Transverse colon (tissue), 4 donors: Measurements from ENCODE around the gene SEC14L1. TPM values are rescaled to one million over a fixed set of nuclear protein-coding genes. Genes with fewer than 3 reads are reported as not detected.

ENCODE experiments used
- DNase-seq: peaks from one replicate; pipeline ENCODE4 v3.0.0-alpha.2; 2019
- H3K27ac ChIP-seq, 4 donors: fragments of 200-600 bp; sonication (generic); 2 replicates each; pipeline ENCODE4 v1.5.1; 2016 to 2018; ENCODE audit warnings: inconsistent platforms in 4 of 4
- H3K27me3 ChIP-seq: fragments of 200-600 bp; sonication (generic); 2 replicates; pipeline ENCODE4 v1.5.1; 2017; ENCODE audit warnings: inconsistent platforms
- H3K36me3 ChIP-seq, 4 donors: fragments of 200-600 bp; sonication (generic); 2 replicates each; pipeline ENCODE4 v1.5.1; 2017 to 2019; ENCODE audit warnings: inconsistent platforms in 4 of 4
- H3K4me1 ChIP-seq, 4 donors: fragments of 200-600 bp; sonication (generic); 2 replicates each; pipeline ENCODE4 v1.5.1; 2017 to 2020; ENCODE audit warnings: inconsistent platforms in 4 of 4
- H3K4me3 ChIP-seq, 4 donors: fragments of 200-600 bp; sonication (generic); 1 replicate in 1 of 4; 2 replicates in 3 of 4; pipeline versions ENCODE4 v1.5.1 to v1.6.1; 2017 to 2019; ENCODE audit warnings: inconsistent platforms in 4 of 4
- H3K9me3 ChIP-seq, 2 donors: fragments of 200-600 bp; sonication (generic); 2 replicates each; pipeline ENCODE4 v1.5.1; 2017 to 2019; ENCODE audit warnings: inconsistent platforms in 2 of 2
- EP300 ChIP-seq: sonication (generic); formaldehyde crosslinking; IDR thresholded peaks from one replicate; pipeline ENCODE4 v1.6.1; 2017; ENCODE audit warnings: antibody characterized with exemption, low read depth
- POLR2A ChIP-seq: fragments of 450-650 bp; IDR thresholded peaks from one replicate; pipeline ENCODE4 v1.6.1; 2016; ENCODE audit warnings: antibody characterized with exemption, mild to moderate bottlenecking, moderate library complexity
- POLR2AphosphoS5 ChIP-seq, 3 donors: sonication (generic); formaldehyde crosslinking; IDR thresholded peaks; one replicate each; pipeline ENCODE4 v1.6.1; 2016; ENCODE audit warnings: antibody characterized with exemption in 3 of 3
- WGBS, 2 donors: methylation state at CpG; one replicate each; pipeline ENCODE4 v1.1.5; 2018; ENCODE audit warnings: low coverage in 1 of 2; 5-methylcytosine and 5-hydroxymethylcytosine counted together
- in situ Hi-C, 4 donors: fragments of 200-750 bp; cut with MboI; loops; one replicate each; pipeline versions ENCODE4 v1.15.0 to v1.15.1; 2017; ENCODE audit warnings: low sequenced_read_pairs in 3 of 4, low pct_ligation_motif_present in 1 of 4, low pct_unique_long_range_greater_than_20kb in 1 of 4
- intact Hi-C: fragments of 100-400 bp; cut with DNase I; formaldehyde crosslinking; loops from one replicate; pipeline ENCODE4 v1.15.1; 2023; ENCODE audit warnings: low total_unique reads
- total RNA-seq, 4 donors: library from RNA; depleted of rRNA; stranded (reverse); fragments of >200 nt; gene quantifications; one replicate each; pipeline ENCODE4 v1.1.0, GENCODE V29; 2016
- TF ChIP-seq, protein P1 (sequence below), 5 experiments: fragments of 200-600 bp in 3 of 5; fragments of 450-650 bp in 2 of 5; sonication (generic) in 3 of 5; IDR thresholded peaks; 1 replicate in 2 of 5; 2 replicates in 3 of 5; pipeline ENCODE4 v1.5.1; 2016 to 2017; ENCODE audit warnings: antibody characterized with exemption in 5 of 5, inconsistent platforms in 3 of 5, mild to moderate bottlenecking in 2 of 5, moderate library complexity in 1 of 5

The SEC14L1 gene
- total RNA-seq, 4 donors from 2014 or later, result 16.8 to 34.6 (median 23.8) TPM

DNA sequence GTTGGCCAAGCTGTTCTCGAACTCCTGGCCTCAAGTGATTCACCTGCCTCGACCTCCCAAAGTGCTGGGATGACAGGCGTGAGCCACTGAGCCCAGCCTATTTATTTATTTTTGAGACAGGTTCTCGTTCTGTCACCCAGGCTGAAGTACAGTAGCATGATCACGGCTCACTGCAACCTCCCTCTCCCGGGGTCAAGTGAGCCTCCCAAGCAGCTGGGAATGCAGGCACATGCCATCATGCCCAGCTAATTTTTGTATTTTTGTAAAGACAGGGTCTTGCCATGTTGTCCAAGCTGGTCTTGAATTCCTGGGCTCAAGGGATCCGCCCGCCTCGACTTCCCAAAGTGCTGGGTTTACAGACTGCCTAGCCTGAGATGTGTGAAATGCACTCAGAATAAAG, 10.2 kb upstream of the SEC14L1 start:
- no peak for DNase-seq
- Histone ChIP-seq H3K4me1 (peaks cover 0 to 31% (median 2%) of the 10 kb centered on the region in 4 donors), H3K4me3 (no peak overlapping the region), H3K36me3 (no peaks in the 10 kb centered on the region), H3K27me3 (no peaks in the 10 kb centered on the region), H3K27ac (no peak overlapping the region), H3K9me3 (no peaks in the 10 kb centered on the region)
- WGBS, 2 donors, result 89 to 92% methylated on average over 5 to 9 of the region's 9 CpGs
- intact Hi-C loops (no loop called here), in situ Hi-C loops (no loop called here)
- TF ChIP-seq, protein P1, sequence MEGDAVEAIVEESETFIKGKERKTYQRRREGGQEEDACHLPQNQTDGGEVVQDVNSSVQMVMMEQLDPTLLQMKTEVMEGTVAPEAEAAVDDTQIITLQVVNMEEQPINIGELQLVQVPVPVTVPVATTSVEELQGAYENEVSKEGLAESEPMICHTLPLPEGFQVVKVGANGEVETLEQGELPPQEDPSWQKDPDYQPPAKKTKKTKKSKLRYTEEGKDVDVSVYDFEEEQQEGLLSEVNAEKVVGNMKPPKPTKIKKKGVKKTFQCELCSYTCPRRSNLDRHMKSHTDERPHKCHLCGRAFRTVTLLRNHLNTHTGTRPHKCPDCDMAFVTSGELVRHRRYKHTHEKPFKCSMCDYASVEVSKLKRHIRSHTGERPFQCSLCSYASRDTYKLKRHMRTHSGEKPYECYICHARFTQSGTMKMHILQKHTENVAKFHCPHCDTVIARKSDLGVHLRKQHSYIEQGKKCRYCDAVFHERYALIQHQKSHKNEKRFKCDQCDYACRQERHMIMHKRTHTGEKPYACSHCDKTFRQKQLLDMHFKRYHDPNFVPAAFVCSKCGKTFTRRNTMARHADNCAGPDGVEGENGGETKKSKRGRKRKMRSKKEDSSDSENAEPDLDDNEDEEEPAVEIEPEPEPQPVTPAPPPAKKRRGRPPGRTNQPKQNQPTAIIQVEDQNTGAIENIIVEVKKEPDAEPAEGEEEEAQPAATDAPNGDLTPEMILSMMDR (IDR thresholded peaks at IDR 0.05), result no peak
- TF ChIP-seq POLR2A (no peak), POLR2AphosphoS5 (IDR thresholded peaks at IDR 0.05) (no peak), EP300 (no peak)

DNA sequence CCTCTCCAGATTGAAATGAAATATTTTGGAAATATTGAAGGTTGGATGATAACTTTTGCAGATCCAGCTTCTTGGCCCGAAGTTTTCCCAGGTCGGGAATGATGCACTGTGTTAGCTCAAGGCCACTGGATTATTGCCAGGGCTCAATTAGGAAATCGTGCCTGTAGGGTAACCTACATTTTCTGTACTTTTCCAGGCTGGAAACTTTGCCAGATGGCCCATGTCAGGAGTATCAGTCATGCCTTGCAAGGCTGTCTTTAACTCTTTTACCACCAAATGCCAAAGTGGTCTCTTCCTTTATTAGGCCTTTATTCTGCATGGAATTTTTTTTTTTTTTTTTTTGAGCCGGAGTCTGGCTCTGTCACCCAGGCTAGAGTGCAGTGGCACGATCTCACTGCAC, 8.9 kb upstream of the SEC14L1 start:
- Histone ChIP-seq H3K27ac (no peak overlapping the region), H3K4me1 (peaks cover 0 to 24% (median 2%) of the 10 kb centered on the region in 4 donors), H3K27me3 (no peaks in the 10 kb centered on the region), H3K9me3 (no peaks in the 10 kb centered on the region), H3K36me3 (no peaks in the 10 kb centered on the region), H3K4me3 (no peak overlapping the region)
- in situ Hi-C loops, result no loop called here
- DNase-seq, result no peak
- TF ChIP-seq, protein P1 (IDR thresholded peaks at IDR 0.05), result no peak
- TF ChIP-seq POLR2AphosphoS5 (IDR thresholded peaks at IDR 0.05) (no peak), EP300 (no peak), POLR2A (no peak)
- intact Hi-C loops, result no loop called here
- 13 to 61% methylated on average over 3 to 5 of the region's 5 CpGs for WGBS, 2 donors

DNA sequence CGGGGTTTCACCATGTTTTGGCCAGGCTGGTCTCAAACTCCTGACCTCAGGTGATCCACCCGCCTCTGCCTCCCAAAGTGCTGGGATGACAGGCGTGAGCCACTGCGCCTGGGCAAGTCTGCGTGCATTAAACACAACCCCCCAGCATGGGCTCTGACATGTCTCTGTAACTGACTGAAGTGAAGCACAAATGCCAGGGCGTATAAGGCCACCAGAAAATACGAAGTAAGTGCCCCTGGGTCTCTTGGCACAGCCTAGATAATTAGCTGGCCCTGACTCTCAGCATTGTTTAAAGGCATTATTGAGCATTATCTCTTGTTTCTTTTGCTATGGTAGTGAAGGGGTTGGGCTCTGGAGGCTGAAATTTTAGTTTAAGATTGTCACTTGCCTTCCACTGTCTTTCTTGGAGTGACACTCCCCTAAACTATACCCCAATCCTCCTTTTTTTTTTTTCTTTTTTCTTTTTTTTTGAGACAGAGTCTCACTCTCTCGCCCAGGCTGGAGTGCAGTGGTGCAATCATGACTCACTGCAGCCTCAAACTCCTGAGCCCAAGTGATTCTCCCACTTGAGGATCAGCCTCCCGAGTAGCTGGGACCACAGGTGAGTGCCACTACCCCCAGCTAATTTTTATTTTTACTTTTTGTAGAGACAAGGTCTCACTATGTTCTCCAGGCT, 8.2 kb upstream of the SEC14L1 start:
- no peaks in the 10 kb centered on the region for H3K36me3 ChIP-seq
- intact Hi-C loops, result no loop called here
- H3K27ac ChIP-seq, result no peak overlapping the region
- H3K4me3 ChIP-seq, result no peak overlapping the region
- WGBS, 2 donors, result 81% methylated on average over 9 of the region's 9 CpGs; no CpG with 5 or more reads in 1 of the 2 donors
- H3K9me3 ChIP-seq, result no peaks in the 10 kb centered on the region
- in situ Hi-C loops, result no loop called here
- no peak for DNase-seq
- peaks cover 0 to 19% (median 2%) of the 10 kb centered on the region in 4 donors for H3K4me1 ChIP-seq
- H3K27me3 ChIP-seq, result no peaks in the 10 kb centered on the region
- TF ChIP-seq, protein P1 (IDR thresholded peaks at IDR 0.05), result no peak
- TF ChIP-seq POLR2AphosphoS5 (IDR thresholded peaks at IDR 0.05), result no peak
- no peak for TF ChIP-seq EP300
- TF ChIP-seq POLR2A, result no peak

DNA sequence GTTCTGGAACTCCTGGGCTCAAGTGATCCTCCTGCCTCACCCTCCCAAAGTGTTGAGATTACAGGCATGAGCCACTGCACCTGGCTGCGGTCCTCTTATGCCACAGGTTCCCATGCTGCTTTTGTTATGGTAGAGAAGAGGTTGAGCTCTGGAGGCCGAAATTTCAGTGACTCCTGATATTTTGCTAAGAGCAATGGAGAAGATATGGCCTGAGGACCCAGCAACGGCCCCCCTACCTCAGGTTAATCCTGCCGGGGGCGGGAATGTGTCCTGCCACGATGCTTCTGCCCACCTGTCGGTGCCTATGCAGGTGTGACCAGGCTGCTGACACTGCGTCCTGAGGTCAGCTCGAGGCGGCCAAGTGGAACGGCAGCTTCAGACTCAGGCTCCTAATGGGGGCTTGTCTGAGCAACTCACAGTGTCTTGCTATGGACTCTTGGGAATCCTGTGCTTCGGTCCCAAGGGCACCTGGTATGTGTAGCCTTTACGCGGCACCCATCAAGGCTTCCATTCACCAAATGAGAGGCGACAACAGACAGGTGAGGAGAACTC, 7.6 kb upstream of the SEC14L1 start:
- 86 to 100% methylated on average over 1 to 13 of the region's 15 CpGs for WGBS, 2 donors
- peaks cover 0 to 25% (median 2%) of the 10 kb centered on the region in 4 donors for H3K4me1 ChIP-seq
- TF ChIP-seq, protein P1 (IDR thresholded peaks at IDR 0.05), result no peak
- TF ChIP-seq POLR2A, result no peak
- TF ChIP-seq EP300, result no peak
- no peak for TF ChIP-seq POLR2AphosphoS5 (IDR thresholded peaks at IDR 0.05)

More for the DNA sequence above, 7.6 kb upstream of the SEC14L1 start:
- no peak overlapping the region for H3K27ac ChIP-seq
- no peaks in the 10 kb centered on the region for H3K9me3 ChIP-seq
- intact Hi-C loops, result no loop called here
- H3K4me3 ChIP-seq, result no peak overlapping the region
- in situ Hi-C loops, result no loop called here
- DNase-seq, result no peak
- H3K27me3 ChIP-seq, result no peaks in the 10 kb centered on the region
- H3K36me3 ChIP-seq, result no peaks in the 10 kb centered on the region
